ENCODE measurements around the gene FHAD1. TPM values are rescaled to one million over a fixed set of nuclear protein-coding genes. Genes with fewer than 3 reads are reported as not detected.

The FHAD1 gene
- 0.52 and 0.83 TPM in 2 replicates for total RNA-seq (2014; rRNA removed; shearing (Covaris generic))

DNA sequence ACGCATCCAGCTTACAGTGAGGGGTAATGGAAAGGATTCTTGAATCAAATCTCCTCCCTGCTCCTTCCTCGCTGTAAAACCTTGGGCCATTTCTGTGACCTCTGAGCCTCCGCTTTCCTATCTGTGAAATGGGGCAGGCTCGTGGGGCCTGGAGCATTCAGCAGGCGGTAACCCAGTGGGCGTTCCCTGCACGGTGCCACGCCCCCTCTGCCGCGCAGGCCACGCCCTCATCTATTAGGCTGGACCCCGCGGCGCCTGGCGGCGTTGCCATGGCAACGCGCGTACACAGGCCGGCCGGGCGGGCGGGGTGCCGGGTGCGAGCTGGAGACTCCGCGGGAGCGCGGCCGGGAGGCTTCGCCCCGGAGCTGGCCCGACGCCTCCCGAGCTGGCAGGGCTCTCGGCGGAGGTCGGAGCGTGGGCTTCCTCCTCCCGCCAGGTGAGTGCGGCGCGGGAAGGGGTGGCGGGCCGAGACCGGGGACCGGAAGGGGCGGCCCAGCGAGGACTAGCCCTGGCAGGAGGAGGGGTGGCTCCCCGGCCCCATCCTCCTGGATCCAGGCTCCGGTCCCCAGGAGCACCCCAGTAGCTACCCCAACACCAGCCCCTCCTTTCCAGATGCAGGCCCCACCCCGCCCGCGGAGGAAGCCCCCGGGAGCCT is at the start of gene FHAD1:
FHAD1 (plus strand) TSS at position 264 of the 655 bp plus-strand sequence. CDS start 4,562 bp downstream, outside the sequence.
- Histone ChIP-seq H3K36me3 (replicated peaks; ENCODE audit: control insufficient read depth, insufficient read depth, low read length) (no peaks in the 10 kb centered on the region), H3K27me3 (ENCODE audit: control insufficient read depth, insufficient read depth, low read length) (no peaks in the 10 kb centered on the region; the same call in 1 of the 2 replicates), H3K4me3 (ENCODE audit: insufficient read depth, low read depth, low read length) (peak within 1 kb of the TSS; percentile 70)
- peak; percentile 95 for DNase-seq

GRCh38 chr1:15197591-15198447 is 49.2 kb upstream of the FHAD1 start:
- no peak overlapping the region for H3K4me3 ChIP-seq (ENCODE audit: insufficient read depth, low read depth, low read length)
- no peaks in the 10 kb centered on the region for H3K27me3 ChIP-seq (ENCODE audit: control insufficient read depth, insufficient read depth, low read length)
- no peak for DNase-seq
- H3K36me3 ChIP-seq (replicated peaks; ENCODE audit: control insufficient read depth, insufficient read depth, low read length) = no peaks in the 10 kb centered on the region

- DNase-seq = no peak
- Histone ChIP-seq H3K4me3 (ENCODE audit: insufficient read depth, low read depth, low read length) (no peak overlapping the region), H3K27me3 (ENCODE audit: control insufficient read depth, insufficient read depth, low read length) (no peaks in the 10 kb centered on the region), H3K36me3 (replicated peaks; ENCODE audit: control insufficient read depth, insufficient read depth, low read length) (no peaks in the 10 kb centered on the region)
Measured at GRCh38 chr1:15198684-15199083, 48.3 kb upstream of the FHAD1 start.

- Histone ChIP-seq H3K4me3 (ENCODE audit: insufficient read depth, low read depth, low read length) (no peak overlapping the region), H3K27me3 (ENCODE audit: control insufficient read depth, insufficient read depth, low read length) (no peaks in the 10 kb centered on the region), H3K36me3 (replicated peaks; ENCODE audit: control insufficient read depth, insufficient read depth, low read length) (no peaks in the 10 kb centered on the region)
- no peak for DNase-seq
Measured at GRCh38 chr1:15201221-15201620, 45.8 kb upstream of the FHAD1 start.

GRCh38 chr1:15201849-15202551 is 45.0 kb upstream of the FHAD1 start:
- Histone ChIP-seq H3K4me3 (ENCODE audit: insufficient read depth, low read depth, low read length) (no peak overlapping the region), H3K27me3 (ENCODE audit: control insufficient read depth, insufficient read depth, low read length) (no peaks in the 10 kb centered on the region), H3K36me3 (replicated peaks; ENCODE audit: control insufficient read depth, insufficient read depth, low read length) (no peaks in the 10 kb centered on the region)
- no peak for DNase-seq

DNA sequence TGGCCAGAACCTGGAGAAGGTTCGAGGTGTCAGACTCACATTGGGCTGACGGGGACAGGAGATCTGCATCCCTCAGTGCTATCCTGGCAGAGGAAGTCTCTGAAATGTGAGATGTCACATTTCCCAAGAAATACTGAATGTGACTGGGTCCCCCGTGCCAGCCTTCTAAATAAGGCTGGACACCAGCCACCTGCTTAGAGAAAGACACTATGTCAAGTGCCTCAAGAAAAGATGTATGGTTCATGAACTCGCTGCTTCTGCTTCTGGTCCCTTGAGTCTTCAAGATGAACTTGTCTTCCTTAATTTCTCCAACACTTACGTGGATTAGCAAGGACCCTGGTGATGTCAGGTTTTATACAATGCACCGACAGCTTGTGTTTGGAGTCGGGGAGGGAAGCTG is 42.1 kb upstream of the FHAD1 start:
- Histone ChIP-seq H3K36me3 (replicated peaks; ENCODE audit: control insufficient read depth, insufficient read depth, low read length) (no peaks in the 10 kb centered on the region), H3K4me3 (ENCODE audit: insufficient read depth, low read depth, low read length) (no peak overlapping the region), H3K27me3 (ENCODE audit: control insufficient read depth, insufficient read depth, low read length) (no peaks in the 10 kb centered on the region)
- no peak for DNase-seq

- H3K36me3 ChIP-seq (replicated peaks; ENCODE audit: control insufficient read depth, insufficient read depth, low read length) = no peaks in the 10 kb centered on the region
- no peaks in the 10 kb centered on the region for H3K27me3 ChIP-seq (ENCODE audit: control insufficient read depth, insufficient read depth, low read length)
- DNase-seq = no peak
- no peak overlapping the region for H3K4me3 ChIP-seq (ENCODE audit: insufficient read depth, low read depth, low read length)
Measured at GRCh38 chr1:15205586-15206346, 41.3 kb upstream of the FHAD1 start.

GRCh38 chr1:15206418-15207030 is 40.5 kb upstream of the FHAD1 start:
- Histone ChIP-seq H3K4me3 (ENCODE audit: insufficient read depth, low read depth, low read length) (no peak overlapping the region), H3K27me3 (ENCODE audit: control insufficient read depth, insufficient read depth, low read length) (no peaks in the 10 kb centered on the region), H3K36me3 (replicated peaks; ENCODE audit: control insufficient read depth, insufficient read depth, low read length) (no peaks in the 10 kb centered on the region)
- DNase-seq = peak; percentile 68

GRCh38 chr1:15207031-15207828 is 39.8 kb upstream of the FHAD1 start:
- H3K27me3 ChIP-seq (ENCODE audit: control insufficient read depth, insufficient read depth, low read length) = no peaks in the 10 kb centered on the region
- no peaks in the 10 kb centered on the region for H3K36me3 ChIP-seq (replicated peaks; ENCODE audit: control insufficient read depth, insufficient read depth, low read length)
- DNase-seq = peak; percentile 73
- H3K4me3 ChIP-seq (ENCODE audit: insufficient read depth, low read depth, low read length) = no peak overlapping the region

- no peak for DNase-seq
- H3K4me3 ChIP-seq (ENCODE audit: insufficient read depth, low read depth, low read length) = no peak overlapping the region
- H3K36me3 ChIP-seq (replicated peaks; ENCODE audit: control insufficient read depth, insufficient read depth, low read length) = no peaks in the 10 kb centered on the region
- H3K27me3 ChIP-seq (ENCODE audit: control insufficient read depth, insufficient read depth, low read length) = no peaks in the 10 kb centered on the region
Measured at GRCh38 chr1:15207829-15208429, 39.1 kb upstream of the FHAD1 start.

DNA sequence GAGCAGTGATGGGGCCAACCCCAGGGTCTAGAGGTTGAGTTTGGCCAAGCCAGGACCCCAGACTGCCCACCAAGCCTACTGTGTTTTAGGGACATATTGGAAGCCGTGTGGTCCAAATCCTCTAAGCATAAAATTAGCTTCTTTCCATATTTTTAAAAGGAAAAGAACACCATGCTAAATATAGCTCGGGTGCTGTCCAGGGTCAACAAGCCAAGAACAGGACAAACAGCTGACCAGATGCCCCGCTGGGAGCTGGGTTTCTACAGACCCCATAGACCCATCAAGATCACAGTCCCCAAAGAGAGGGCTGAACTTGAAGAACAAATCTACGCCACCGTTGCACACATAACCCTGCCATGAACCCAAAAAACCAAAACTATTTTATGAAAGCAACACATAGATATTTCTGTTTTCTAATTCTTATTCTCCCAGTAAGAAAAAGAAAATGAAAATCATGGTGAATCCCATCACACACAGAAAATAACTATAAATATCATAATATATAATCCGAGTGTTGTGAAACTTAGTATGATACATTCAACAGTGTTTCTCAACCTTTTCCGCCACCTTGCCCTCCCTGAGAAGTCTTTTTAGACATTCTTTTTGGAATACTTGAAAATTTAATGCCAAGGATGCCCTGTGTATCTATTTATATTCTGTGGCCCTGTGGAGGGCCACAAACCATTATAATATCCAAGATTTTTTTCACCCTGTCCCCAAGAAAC is 36.2 kb upstream of the FHAD1 start:
- H3K36me3 ChIP-seq (replicated peaks; ENCODE audit: control insufficient read depth, insufficient read depth, low read length) = no peaks in the 10 kb centered on the region

GRCh38 chr1:15211424-15211823 is 35.6 kb upstream of the FHAD1 start:
- Histone ChIP-seq H3K27me3 (ENCODE audit: control insufficient read depth, insufficient read depth, low read length) (no peaks in the 10 kb centered on the region), H3K4me3 (ENCODE audit: insufficient read depth, low read depth, low read length) (no peak overlapping the region), H3K36me3 (replicated peaks; ENCODE audit: control insufficient read depth, insufficient read depth, low read length) (no peaks in the 10 kb centered on the region)
- no peak for DNase-seq

More for the DNA sequence above, 36.2 kb upstream of the FHAD1 start:
- DNase-seq = no peak
- no peaks in the 10 kb centered on the region for H3K27me3 ChIP-seq (ENCODE audit: control insufficient read depth, insufficient read depth, low read length)
- H3K4me3 ChIP-seq (ENCODE audit: insufficient read depth, low read depth, low read length) = no peak overlapping the region

Data from H7 (cell line).